ENCODE data around the gene ZFYVE28.

Gene ZFYVE28

GRCh38 chr4:2254665-2255500, 163.6 kb downstream of the ZFYVE28 start:
- DNase-seq: no peak

GRCh38 chr4:2253160-2254084, 165.0 kb downstream of the ZFYVE28 start:
- no peak for DNase-seq

DNA sequence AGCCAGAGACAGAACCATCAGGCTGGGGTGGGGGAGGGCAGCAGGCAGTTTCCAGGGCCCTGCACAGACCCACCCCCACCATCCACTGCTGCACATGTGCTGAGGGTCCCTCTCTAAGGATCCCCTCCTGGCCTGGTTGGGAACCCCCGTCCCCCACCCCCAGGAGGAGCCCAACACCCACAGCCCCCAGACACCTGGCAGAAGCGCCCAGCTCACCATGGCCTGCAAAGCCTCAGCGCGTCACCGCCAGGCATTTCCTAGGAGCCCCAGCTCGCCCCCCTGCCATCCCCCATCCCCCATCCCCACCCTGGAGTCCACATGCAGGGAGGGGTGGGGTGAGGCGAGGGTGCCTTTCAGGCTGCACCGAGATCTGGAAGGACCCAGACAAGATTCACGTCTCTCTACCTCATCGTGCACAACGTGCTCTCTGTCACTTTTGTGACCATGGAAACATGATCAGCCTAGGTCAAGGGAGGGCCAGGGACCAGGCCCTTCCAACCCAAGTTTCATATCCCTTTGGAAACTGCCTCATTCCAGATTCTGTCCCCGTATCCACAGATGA, 165.8 kb downstream of the ZFYVE28 start:
- no peak for DNase-seq

DNA sequence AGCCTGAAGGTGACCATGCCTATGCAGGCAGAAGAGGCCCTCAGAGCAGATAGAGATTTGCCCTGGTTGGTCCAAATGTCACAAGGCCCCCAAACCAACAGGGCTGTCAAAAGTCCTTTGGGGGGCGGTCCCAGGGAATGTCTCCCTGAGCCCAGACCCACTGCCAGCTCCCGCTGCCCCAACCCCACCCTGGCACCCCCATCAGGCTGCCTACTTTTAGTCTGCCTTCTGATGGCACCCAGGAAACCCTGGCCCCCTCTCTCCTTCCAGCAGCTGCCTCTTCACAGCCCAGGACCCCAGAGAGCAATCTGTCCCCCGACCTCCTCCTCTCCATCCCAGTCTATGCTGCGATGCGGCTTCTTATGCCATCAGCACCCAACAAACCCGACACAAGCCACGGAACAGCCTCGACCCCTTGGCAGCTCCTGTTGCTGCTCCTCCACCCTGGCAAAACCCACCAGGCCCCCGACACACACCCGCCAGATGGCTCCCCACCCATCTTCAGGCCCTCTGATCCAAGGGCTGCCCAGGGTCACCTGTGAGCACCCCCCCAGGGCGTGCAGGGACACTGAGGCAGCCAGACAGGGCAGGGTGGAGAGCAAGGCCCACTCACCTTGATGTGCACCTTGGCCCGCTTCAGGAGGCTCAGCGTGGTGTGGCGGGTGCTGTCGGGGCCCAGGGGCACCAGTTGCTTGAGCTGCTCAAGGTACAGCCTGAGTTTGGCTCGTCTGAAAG, 166.5 kb downstream of the ZFYVE28 start:
- no peak for DNase-seq

DNA sequence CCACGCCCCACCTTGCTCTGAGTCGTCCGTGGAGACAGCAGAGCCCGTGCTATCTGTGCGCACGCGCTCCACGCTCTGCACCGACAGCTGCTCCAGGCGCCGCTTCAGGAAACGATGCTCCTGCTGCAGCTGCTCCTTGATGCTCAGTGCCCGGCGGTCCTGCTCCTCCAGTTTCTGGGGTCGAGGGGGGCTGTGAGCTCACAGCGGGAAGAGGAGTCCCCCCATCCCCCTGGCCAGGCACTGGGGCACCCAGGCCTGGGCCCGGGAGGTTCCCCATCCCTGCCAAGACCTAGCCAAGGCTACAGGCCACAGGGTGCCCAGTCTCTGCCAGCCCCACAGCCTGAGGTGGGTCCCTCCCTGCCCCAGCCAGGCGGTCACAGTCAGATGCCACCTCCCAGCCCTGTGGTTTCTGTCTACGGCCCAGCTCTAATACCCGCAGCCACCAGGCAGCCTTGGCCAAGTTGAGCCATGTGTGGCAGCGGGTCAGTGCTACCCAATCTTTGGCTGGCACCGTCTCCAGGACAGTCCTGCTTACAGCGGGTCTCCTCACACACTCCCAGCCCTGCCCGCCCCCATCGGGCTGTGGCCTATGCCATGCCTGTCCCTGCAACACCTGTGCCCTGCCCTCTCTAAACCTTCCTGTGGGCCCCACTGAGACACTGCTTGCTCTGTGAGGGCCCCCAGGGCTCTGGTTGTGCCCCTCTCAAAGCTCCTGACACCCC, 167.2 kb downstream of the ZFYVE28 start:
- DNase-seq: no peak

DNA sequence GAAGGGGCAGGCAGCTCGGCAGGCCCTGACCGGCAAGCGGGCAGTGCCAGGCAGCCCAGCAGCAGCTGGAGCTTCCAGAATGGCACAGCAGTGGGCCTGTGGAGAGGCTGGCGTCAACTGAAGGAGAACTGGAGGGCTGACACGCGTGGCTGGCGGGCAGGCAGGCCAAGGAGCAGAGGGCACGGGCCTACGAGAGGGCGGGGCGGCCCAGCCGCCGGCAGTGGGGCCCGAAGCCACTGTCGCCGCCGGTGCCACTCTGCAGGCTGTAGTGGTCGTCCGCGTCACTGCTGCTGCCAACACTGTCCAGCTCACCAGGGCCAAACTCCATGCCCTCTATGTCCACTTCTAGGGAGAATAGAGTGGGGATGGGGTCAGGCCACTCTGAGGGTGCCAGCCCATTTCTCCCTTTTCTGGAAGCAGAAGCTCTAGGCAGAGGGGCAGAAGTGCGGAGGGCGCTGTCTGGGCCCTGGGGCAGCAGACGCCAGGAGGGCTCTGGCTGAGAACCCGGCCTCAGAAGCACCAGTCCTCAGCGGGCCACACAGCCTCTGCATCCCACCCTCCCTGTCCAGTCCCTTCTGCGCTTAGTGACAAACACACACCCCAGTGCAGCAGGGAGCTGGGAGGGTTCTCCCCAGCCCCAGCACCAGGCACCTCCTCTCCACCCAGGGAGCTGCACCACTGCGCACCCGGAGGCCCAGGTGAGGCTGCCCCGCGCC, 167.9 kb downstream of the ZFYVE28 start:
- DNase-seq: no peak

DNA sequence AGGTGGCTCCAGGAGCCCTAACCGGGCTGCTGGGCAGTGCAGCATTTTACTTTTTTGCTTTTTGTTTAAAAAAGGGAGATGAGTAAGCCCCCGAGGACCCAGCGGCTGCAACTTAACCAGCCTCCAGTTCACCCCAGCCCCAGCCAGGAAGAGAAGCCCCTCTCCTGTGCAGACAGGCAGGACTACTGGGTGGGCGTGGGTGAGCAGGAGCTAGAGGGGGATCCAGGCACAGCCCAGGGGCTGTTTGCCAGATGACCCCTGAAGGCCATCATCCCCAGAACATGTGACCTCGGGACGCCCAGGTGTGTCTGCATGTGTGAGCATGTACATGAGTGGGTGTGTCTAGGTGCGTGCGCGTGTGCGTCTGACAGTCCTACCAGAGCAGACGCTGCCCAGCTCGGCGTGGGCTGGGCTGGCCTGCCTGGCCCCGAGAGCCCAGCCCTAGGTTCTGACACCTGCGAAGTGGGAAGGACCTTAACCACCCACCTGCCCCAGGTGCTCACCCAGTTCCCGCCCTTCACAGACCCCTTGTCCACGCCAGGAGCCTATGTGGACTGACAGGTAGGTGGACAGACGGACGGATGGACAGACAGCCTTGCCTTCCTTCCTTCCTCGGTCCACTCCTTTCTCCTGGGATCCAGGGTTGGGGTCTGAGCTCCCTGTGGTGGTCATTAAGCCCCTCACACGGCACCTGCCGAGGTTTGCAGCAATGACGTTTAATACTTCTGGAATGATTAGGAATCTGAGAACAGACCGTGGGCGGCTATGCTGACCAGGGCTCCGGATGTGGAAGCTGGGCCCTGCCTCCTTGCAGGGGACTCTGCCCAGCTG, 168.7 kb downstream of the ZFYVE28 start:
- no peak for DNase-seq

DNA sequence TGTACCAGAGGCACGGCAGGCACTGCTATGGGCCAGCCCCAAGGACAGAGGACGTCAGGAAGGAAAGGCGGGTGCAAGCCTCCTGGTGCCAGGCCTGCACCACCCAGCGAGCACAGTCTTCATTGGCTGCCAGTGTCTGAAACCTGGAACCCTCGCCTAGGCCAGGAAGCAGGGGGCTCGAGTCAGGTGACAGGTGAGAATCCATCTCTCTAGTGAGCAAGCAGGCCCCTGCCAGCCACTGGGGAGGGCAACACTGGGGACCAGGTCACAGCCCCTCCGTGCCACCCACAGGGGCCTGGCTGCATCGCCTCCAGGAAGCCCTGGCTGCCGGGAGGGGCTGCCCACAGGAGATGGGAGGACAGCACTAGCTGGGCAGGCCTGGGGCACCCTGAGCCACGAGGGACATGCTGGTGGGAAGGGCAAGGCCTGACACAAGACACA, 169.6 kb downstream of the ZFYVE28 start:
- DNase-seq: no peak

DNA sequence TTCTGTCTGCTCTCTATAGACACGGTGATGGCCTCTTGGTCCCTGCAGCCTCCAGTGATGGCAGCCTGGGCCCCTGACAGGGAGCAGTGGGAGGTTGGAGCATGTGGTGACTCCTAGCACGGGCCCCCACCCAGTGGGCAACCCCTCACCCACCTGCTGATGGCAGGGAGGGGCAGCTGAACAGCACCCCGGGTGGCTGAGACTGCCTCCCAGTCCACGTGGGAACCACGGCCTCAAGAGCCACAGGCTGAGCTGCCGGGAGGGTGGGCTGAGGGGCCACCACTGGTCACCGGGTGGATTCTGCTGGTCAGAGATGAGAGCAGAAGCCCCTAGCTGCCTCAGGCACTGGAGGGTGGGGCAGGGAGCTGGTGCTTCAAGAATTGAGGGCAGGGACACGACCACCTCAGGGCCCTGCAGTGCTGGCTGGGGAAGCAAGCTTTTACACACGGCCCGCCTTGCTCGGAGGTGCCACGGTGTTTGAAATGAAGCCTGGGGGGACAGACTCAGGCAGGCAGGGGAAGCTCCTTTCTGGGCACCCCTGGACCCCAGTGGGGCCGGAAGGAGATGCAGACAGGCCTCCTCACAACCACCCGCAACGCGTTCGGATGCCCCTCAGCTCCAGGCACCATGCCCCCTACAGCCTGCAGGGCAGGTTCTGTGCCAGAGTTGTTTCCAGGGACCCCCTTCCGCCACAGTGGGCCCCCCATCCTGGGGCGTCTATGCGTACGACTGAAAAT, 170.2 kb downstream of the ZFYVE28 start:
- DNase-seq: no peak

DNA sequence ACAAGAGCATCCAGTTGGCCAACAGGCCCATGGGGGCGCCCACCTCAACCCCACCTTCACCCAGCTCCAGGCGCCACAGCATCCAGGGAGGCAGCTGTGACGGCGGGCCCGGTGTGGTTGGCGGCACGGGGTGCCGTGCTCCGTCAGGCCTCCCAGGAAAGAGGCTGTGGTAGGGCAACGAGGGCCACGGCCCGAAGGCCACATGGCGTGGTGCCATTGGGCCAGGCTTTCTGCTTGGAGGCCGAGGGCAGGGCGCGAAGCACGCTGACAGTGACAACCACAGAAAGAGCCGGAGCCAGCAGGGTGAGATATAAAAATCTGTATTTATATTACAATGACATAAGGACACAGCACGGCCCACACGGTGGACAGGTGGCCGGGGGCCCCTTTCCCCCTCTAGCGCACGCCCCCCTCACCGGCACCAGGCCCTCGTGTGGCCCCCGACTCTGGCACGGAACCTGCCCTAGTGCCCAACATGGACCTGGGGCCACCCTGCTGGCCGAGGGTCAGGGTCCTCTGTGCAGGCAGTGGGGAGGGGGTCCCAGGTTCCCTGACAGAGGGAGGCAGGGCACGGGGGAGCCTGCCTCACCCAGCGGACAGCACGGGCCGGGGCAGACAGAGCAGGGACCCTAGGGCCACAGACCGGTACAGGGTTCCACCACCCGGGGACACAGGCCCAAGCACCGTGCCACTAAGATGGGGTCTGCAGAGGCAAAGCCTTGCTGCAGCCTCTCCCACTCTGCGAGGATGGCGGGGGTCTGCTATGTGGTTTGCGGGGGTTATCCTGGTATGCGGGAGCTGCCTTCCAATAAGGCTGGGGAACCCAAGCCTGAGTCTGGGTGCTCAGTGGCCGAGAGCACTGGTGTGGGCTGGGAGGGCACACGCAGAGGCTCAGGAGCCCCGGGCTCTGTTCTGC, 171.1 kb downstream of the ZFYVE28 start:
- no peak for DNase-seq

DNA sequence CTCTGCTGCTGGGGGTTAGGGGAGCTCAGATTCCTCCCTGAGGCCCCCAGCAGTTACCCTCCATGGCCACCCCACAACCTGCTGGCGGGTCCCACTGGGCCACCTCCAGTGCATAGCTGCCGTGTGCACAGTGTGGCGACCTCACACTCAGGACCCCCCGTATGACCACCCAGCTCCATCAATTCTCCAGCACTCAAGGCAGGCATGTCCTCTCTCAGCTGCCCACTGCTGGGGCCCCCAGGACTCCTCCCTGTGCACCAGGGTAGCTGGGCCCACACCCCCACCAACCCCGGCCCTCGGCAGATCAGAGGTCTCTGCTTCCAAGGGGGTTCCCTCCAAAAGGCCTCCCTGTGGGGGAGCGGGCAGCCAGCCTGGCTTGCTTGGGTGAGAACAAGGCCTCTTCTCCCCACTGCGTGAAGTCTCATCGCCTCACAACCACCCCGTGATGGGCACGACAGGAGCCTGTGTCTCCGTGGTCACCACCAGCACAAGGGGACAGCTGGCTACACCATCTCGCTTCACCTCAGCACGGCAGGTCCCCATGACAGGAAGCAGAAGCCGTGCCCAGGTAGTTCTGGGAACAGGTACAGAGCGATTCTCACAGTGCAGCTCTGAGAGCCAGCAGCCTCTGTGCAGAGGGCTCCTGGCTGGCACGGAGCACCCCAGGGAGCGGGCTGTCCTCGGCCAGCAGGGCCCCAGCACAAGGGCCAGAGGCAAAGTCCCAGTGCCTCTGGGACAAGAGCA, 171.9 kb downstream of the ZFYVE28 start:
- no peak for DNase-seq

DNA sequence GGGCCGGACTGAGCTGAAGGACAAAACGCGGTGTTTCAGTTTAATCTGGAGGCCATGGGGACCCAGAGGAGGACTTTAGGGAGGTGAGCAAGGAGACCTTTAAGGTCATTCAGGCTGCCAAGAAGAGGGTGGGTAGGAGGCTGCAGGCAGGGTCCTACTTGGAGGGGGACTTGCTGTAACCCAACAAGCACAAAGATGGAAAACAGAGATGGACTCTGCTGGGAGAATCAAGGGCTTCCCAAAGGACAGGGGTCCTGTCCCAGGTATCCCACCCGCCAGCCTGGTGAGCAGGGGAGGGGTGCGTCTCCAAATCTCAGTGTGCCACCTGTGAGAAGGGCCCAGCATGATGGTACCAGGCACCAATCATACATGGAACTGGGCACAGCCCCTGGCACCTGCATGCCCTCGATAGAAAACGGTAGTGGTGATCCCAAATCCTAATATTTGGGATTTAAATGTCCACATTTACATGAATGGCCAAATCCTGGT, 172.6 kb downstream of the ZFYVE28 start:
- DNase-seq: no peak

GRCh38 chr4:2245057-2245786, 173.2 kb downstream of the ZFYVE28 start:
- no peak for DNase-seq

GRCh38 chr4:2243681-2244380, 174.6 kb downstream of the ZFYVE28 start:
- DNase-seq: no peak

GRCh38 chr4:2241410-2242353, 176.8 kb downstream of the ZFYVE28 start, which contains the start of the genes HAUS3 and POLN:
HAUS3 (minus strand) TSS chr4:2242121; CDS start chr4:2240946, 1,175 bp downstream.
POLN (minus strand) TSS chr4:2242121; CDS start chr4:2229231, 12,890 bp downstream.
- peak; percentile 68 for DNase-seq

Measured in NCI-H2171 (cell line).